Measurements from ENCODE around the gene CISH. TPM values are rescaled to one million over a fixed set of nuclear protein-coding genes. Genes with fewer than 3 reads are reported as not detected.

CISH gene
- total and polyA plus RNA-seq, 9 of the 15 experiments (the other 6 are each of a cell fraction or from before 2014, with no cell fraction given): 1.7 to 47.7 (median 18.3) TPM

- TF ChIP-seq ZBTB40 (IDR thresholded peaks at IDR 0.05) (no peak), ZBTB40 (CRISPR knock-in tag; IDR thresholded peaks at IDR 0.05) (no peak), HDAC2 (IDR thresholded peaks at IDR 0.05) (no peak), KDM1A (IDR thresholded peaks at IDR 0.05) (no peak), CTBP1 (IDR thresholded peaks at IDR 0.05; ENCODE audit: borderline replicate concordance) (no peak; the same call in 1 of the 2 replicates), HMGXB4 (CRISPR knock-in tag; IDR thresholded peaks at IDR 0.05) (no peak), ZKSCAN8 (CRISPR knock-in tag; IDR thresholded peaks at IDR 0.05) (peak; percentile 96), PTBP1 (IDR thresholded peaks at IDR 0.05; ENCODE audit: low read depth, low read length) (0 out of 2 replicates have a peak, but pooled peaks have one; percentile 32), THRA (IDR thresholded peaks at IDR 0.05) (peak; percentile 73; the same call in 1 of the 2 replicates), ESRRA (IDR thresholded peaks at IDR 0.05; ENCODE audit: borderline replicate concordance, low read depth) (peak; percentile 12), MYBL2 (IDR thresholded peaks at IDR 0.05; ENCODE audit: low read depth) (no peak), MYBL2 (CRISPR knock-in tag; IDR thresholded peaks at IDR 0.05; ENCODE audit: borderline replicate concordance) (no peak), CCAR2 (IDR thresholded peaks at IDR 0.05; ENCODE audit: low read depth, low read length) (no peak), NEUROD1 (IDR thresholded peaks at IDR 0.05; ENCODE audit: borderline replicate concordance, low read depth, low read length, partially characterized antibody) (peak; percentile 55), GTF2E2 (tag; IDR thresholded peaks at IDR 0.05) (no peak)
Measured at GRCh38 chr3:50591196-50591741, 20.3 kb downstream of the CISH start (continued).

All from K562 (cell line).